NCI-H1436 treated with DMSO at 0.1 percent for 48 hours (cell line): ENCODE results near the gene PRSS8.
A peak's percentile ranks its signal among the peaks of the same experiment; 100 is the strongest.
"Not testable (repeated sequence)": the region's sequence is repeated elsewhere in the genome, so short reads cannot be mapped to it uniquely, and the experiment has no call there.

Experiments
- DNase-seq: peaks from one replicate; lab custom pipeline; 2025; lab: John Stamatoyannopoulos, UW

Gene PRSS8

GRCh38 chr16:31135535-31136286, at the start of gene PRSS8:
Gene PRSS8 (minus strand): TSS chr16:31135727. CDS start chr16:31135498, 229 bp downstream.
- DNase-seq = no peak

- DNase-seq = no peak
Observed at GRCh38 chr16:31184888-31185287, 49.4 kb upstream of the PRSS8 start.

GRCh38 chr16:31183432-31184428, 48.2 kb upstream of the PRSS8 start:
- DNase-seq = no peak

GRCh38 chr16:31182391-31182790, 46.9 kb upstream of the PRSS8 start:
- DNase-seq = no peak

- DNase-seq = no peak
Observed at GRCh38 chr16:31181102-31181830, 45.7 kb upstream of the PRSS8 start.

- peak; percentile 59 for DNase-seq
Observed at GRCh38 chr16:31179747-31180459, 44.4 kb upstream of the PRSS8 start, which contains the start of gene FUS. Gene FUS (plus strand): TSS chr16:31180139. CDS start chr16:31180215, 76 bp downstream.

GRCh38 chr16:31179219-31179746, 43.8 kb upstream of the PRSS8 start:
- no peak for DNase-seq

GRCh38 chr16:31177136-31177535, 41.6 kb upstream of the PRSS8 start:
- no peak for DNase-seq

- not testable (repeated sequence) for DNase-seq
Observed at GRCh38 chr16:31170048-31170447, 34.5 kb upstream of the PRSS8 start.

- DNase-seq = no peak
Observed at GRCh38 chr16:31168848-31169247, 33.3 kb upstream of the PRSS8 start.

GRCh38 chr16:31167315-31167714, 31.8 kb upstream of the PRSS8 start:
- DNase-seq = no peak

GRCh38 chr16:31157136-31157535, 21.6 kb upstream of the PRSS8 start:
- DNase-seq = no peak

- not testable (repeated sequence) for DNase-seq
Observed at GRCh38 chr16:31150976-31151375, 15.4 kb upstream of the PRSS8 start.

- DNase-seq = no peak
Observed at GRCh38 chr16:31149894-31150890, 14.7 kb upstream of the PRSS8 start, which contains the start of gene PRSS36. Gene PRSS36 (minus strand): TSS chr16:31150066. CDS start chr16:31150035, 31 bp downstream.

GRCh38 chr16:31149332-31149731, 13.8 kb upstream of the PRSS8 start:
- no peak for DNase-seq

- no peak for DNase-seq
Observed at GRCh38 chr16:31148896-31149295, 13.4 kb upstream of the PRSS8 start.

GRCh38 chr16:31148281-31148728, 12.8 kb upstream of the PRSS8 start:
- DNase-seq = no peak

GRCh38 chr16:31147574-31147973, 12.0 kb upstream of the PRSS8 start:
- DNase-seq = no peak

GRCh38 chr16:31145398-31145990, 10.0 kb upstream of the PRSS8 start:
- DNase-seq = no peak
